Epithelial cell of proximal tubule (primary cell): ENCODE data around the gene CA4. TPM values are rescaled to one million over a fixed set of nuclear protein-coding genes. Genes with fewer than 3 reads are reported as not detected.

ENCODE experiments used
- DNase-seq: peaks from one replicate; pipeline ENCODE4 v3.0.0-alpha.2; 2011; ENCODE audit warnings: low read depth
- H3K4me3 ChIP-seq: 2 replicates; pipeline ENCODE4 v1.5.1; 2011; ENCODE audit warnings: low read depth, mild to moderate bottlenecking, low read length
- total RNA-seq: library from RNA; depleted of rRNA; stranded (reverse); fragments of >200 nt; gene quantifications from 2 replicates; pipeline ENCODE4 v1.2.3, GENCODE V29; 2015
- TF ChIP-seq, protein P1 (sequence below): conservative IDR thresholded peaks from 2 replicates; pipeline ENCODE4 v1.5.1; 2012; ENCODE audit warnings: low read depth, mild to moderate bottlenecking, low read length

CA4 gene
- total RNA-seq, 1 donor from 2014 or later: not detected

DNA sequence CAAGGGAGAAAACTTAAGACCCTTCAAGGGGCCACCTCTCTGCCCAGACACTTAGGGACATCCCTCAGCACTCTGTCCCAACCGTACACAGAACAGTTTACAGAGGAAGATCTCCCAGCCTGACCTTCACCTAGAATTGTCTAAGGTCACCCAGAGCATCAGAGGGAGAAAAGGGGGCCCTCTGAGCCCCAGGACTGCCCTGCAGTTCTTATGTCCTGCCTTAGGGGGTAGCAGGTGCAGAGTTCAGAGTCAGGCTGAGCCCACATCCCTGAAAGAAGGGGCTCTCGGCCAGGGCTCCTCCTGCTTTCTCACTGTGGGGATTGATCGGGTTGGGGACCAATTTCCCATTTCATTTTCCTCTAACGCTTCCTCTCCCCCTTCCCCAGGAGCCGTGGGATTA, 15.4 kb downstream of the CA4 start:
- DNase-seq: no peak
- H3K4me3 ChIP-seq: no peak overlapping the region
- TF ChIP-seq, protein P1, sequence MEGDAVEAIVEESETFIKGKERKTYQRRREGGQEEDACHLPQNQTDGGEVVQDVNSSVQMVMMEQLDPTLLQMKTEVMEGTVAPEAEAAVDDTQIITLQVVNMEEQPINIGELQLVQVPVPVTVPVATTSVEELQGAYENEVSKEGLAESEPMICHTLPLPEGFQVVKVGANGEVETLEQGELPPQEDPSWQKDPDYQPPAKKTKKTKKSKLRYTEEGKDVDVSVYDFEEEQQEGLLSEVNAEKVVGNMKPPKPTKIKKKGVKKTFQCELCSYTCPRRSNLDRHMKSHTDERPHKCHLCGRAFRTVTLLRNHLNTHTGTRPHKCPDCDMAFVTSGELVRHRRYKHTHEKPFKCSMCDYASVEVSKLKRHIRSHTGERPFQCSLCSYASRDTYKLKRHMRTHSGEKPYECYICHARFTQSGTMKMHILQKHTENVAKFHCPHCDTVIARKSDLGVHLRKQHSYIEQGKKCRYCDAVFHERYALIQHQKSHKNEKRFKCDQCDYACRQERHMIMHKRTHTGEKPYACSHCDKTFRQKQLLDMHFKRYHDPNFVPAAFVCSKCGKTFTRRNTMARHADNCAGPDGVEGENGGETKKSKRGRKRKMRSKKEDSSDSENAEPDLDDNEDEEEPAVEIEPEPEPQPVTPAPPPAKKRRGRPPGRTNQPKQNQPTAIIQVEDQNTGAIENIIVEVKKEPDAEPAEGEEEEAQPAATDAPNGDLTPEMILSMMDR: no peak

DNA sequence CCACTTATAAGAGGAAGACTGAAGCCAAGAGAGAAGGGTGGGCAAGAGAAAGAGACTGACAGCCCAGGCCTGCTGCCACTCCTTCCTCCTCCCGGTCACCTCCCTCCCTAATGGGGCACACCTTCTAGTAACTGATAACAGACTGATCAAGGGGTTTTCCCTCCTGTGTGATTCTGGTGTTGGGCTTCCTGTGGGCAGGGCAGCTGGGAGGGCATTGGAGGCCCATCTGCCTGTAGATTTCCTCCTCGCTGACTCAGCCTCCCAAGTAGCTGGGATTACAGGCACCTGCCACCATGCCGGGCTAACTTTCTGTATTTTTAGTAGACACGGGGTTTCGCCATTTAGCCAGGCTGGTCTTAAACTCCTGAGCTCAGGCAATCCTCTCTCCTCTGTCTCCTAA, 16.2 kb downstream of the CA4 start:
- no peak for DNase-seq
- H3K4me3 ChIP-seq: no peak overlapping the region
- TF ChIP-seq, protein P1: no peak

DNA sequence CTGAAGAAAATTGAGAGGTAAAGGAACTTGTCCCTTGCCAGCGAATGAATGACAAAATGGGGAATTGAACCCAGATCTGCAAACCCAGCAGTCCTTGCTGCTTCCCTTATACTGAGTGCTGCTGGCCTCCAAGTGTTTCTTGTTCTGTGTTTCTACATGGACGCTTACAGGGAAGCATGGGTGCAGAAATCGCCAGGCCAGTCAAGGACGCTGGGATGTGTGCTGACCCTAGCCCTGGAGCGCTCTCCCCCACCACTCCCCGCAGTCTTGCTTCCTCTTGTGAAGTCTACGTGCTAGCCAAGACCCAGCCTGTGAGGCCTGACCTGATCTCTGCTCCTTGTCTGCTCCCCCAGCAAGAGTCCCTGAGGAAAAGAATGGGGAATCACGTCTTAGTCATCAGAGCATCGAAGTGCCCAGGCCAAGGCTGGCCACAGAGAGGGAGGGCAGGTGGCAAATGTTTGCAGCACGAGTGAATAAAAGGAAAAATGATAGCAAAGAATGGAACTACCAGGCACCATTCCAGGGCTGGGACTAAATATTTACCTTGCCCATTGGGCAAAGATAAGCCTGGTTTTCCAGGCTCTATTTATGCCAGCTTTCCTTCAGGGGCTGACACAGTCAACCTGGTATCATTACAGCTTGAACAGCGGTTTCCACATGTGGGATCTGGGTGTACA, 17.4 kb downstream of the CA4 start:
- DNase-seq: no peak
- TF ChIP-seq, protein P1: no peak

DNA sequence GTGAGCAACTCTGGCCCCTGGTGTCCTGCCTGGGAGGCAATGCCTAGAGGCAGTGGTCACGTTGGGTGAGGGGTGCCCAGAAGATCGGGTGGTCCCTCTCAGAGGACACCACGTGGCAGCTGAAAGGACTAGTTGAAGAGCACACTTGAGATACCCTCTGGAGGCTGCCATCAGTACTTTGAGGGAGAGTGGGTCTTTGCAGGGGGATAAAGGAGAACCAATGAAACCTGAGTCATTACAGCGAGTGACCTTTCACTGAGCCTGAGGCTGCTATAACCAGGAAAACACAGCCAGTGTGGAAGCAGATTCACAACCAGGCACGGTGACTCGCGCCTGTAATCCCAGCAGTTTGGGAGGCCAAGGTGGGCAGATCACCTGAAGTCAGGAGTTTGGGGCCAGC, 18.9 kb downstream of the CA4 start:
- H3K4me3 ChIP-seq: no peak overlapping the region
- TF ChIP-seq, protein P1: no peak
- no peak for DNase-seq

More for the DNA sequence above, 17.4 kb downstream of the CA4 start:
- H3K4me3 ChIP-seq: no peak overlapping the region

DNA sequence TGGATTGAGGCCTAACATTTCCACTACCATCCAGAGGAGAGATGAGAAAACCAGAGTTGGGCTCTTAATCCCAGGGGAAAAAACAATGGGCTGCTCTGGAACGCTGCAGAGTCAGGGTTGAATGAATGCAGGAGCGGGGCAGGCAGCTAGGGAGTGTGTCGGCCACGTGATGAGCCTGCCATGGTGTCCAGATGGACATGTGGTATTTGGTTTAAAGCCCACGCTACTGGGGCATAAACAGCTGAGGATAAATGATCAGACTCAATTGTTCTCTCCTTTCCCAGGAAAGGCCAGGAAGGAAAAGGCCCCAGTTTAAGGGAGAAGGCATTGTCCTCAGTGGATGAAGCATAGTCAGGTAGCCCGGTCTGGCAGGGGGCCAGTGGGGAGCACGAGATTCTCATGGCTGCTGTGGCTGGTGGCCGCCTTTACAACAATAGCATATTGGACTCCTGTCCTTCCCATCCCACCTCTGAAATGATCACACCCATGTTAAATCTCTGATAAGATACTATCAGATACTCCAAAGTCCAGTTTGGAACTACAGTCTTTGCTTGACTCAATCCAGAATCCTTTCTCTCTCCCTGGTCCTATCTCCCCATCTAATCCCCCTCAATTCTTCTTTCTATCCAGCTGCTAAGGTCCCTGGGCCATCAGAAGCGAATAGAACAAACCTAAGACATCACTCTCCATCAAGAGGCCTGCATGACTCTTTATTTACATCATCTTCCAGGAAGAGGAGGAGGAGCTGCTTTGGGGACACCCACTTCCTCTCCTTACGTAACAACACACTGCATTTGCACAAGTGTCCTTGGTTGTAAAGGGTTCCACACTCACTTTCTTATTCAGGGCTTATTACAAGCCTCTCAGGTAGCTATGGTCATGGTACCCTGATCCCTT, 20.4 kb downstream of the CA4 start:
- TF ChIP-seq, protein P1: no peak
- H3K4me3 ChIP-seq: no peak overlapping the region
- no peak for DNase-seq

DNA sequence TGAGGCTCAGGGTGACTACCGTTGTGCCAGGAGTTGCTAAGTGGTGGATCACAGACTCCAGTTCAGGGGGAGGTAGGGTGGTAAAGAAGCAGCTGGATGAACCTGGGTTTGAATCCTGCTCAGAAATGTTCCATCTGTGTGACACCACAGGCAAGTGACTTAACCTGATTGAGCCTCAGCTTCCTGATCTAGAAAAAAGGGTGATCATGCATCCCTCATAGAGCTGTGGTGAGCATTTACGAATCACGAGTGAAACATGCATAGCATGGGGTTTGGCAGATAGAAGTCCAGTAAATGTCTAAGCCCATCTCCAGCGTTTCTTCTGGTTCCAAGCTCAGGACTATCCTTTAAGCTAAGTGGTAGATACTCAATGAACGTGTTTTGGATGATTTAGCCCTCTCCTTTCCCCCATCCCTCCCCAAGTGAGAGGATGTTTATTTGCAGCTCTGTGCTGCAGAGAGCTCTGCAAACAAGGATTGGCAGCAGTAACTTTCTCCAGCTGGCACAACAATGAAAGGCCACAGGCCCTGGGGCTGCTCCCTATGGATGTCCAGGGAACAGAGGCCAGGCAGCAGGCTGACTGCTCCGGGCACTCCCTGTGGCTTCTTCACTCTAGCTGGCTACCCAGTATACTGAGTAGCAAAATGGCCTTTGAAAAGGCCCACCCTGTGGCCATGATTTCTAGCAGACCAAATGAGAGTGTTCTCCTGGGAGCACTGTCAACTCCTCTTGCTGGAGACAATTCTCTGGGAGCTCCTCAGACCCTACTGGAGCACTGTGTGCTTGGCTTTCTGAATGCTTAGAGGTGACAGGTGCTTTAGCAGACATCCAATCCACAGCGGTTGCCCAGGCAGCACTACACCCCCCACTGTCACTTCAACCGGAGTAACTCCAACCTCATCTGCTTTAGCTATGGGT, 21.3 kb downstream of the CA4 start:
- no peak overlapping the region for H3K4me3 ChIP-seq
- DNase-seq: no peak
- TF ChIP-seq, protein P1: no peak
